ENCODE data around the gene TRIB2. TPM values are rescaled to one million over a fixed set of nuclear protein-coding genes. Genes with fewer than 3 reads are reported as not detected.

Gene TRIB2
- total and polyA plus RNA-seq, 2 of the 13 experiments (the other 11 are each of a cell fraction or from before 2014, with no cell fraction given) = 1.1 to 2.3 TPM

DNA sequence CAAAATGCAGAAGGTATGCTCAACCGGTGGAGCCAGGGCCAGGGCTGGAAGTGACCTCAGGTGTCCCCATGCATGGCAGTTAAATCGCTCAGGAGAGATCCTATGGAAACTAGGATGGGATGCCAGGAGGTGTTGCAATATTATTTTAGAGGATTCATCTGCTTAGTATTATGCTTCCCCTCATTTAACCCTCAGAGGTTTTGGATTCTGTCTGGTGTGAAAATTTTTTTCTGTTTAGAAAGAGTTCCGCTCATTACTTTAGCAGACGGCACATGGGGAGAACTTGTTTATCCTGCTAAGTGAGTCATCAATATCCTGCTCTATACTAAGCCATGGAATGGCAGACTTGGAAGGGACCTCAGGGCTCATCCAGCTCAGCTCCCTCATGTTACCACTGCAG is 42.5 kb downstream of the TRIB2 start:
- in situ Hi-C loops (cut with HindIII; ENCODE audit: extremely low pct_ligation_motif_present, low pct_unique_long_range_greater_than_20kb) (no loop called here), intact Hi-C loops (cut with micrococcal nuclease; ENCODE audit: unreplicated experiment) (no loop called here)
- Histone ChIP-seq H3K9me3 (ENCODE audit: low read length) (no peaks in the 10 kb centered on the region), H4K20me1 (ENCODE audit: insufficient read depth, low read length) (no peaks in the 10 kb centered on the region), H3K9ac (ENCODE audit: insufficient read depth, low read depth, low read length) (no peak overlapping the region), H2AFZ (ENCODE audit: low read length) (no peak overlapping the region), H3K27ac (ENCODE audit: extremely low read length, insufficient read depth, low read length) (no peak overlapping the region), H3K27me3 (ENCODE audit: control insufficient read depth in 1 of 2, insufficient read depth in 2 of 2, low read length in 2 of 2) (no peaks in the 10 kb centered on the region), H3K79me2 (ENCODE audit: insufficient read depth, low read length) (no peaks in the 10 kb centered on the region), H3K4me1 (ENCODE audit: insufficient read depth, low read length) (no peaks in the 10 kb centered on the region), H3K4me2 (ENCODE audit: low read depth, low read length) (no peak overlapping the region), H3K4me3 (replicated peaks in 1 of 3; ENCODE audit: insufficient read depth in 1 of 3, low read depth in 2 of 3, low read length in 3 of 3) (no peak overlapping the region), H3K36me3 (replicated peaks in 1 of 2; ENCODE audit: control insufficient read depth in 1 of 2, insufficient read depth in 2 of 2, low read length in 2 of 2) (no peaks in the 10 kb centered on the region)
- no peak for FAIRE-seq
- 20% methylated on average over 4 of the region's 4 CpGs for WGBS (ENCODE audit: low lambda C conversion rate)
- no peak for ATAC-seq
- no TSS peak for BruUV-seq (replicated peaks)
- DNase-seq (ENCODE audit: low spot score) = no peak
- TF ChIP-seq FOSL2 (CRISPR knock-in tag; IDR thresholded peaks at IDR 0.05) (no peak), PRMT3 (CRISPR knock-in tag; IDR thresholded peaks at IDR 0.05; ENCODE audit: borderline replicate concordance, low read depth) (no peak), CCDC6 (CRISPR knock-in tag; IDR thresholded peaks at IDR 0.05) (no peak)
- TF ChIP-seq, protein P1, sequence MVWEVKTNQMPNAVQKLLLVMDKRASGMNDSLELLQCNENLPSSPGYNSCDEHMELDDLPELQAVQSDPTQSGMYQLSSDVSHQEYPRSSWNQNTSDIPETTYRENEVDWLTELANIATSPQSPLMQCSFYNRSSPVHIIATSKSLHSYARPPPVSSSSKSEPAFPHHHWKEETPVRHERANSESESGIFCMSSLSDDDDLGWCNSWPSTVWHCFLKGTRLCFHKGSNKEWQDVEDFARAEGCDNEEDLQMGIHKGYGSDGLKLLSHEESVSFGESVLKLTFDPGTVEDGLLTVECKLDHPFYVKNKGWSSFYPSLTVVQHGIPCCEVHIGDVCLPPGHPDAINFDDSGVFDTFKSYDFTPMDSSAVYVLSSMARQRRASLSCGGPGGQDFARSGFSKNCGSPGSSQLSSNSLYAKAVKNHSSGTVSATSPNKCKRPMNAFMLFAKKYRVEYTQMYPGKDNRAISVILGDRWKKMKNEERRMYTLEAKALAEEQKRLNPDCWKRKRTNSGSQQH (CRISPR knock-in tag; IDR thresholded peaks at IDR 0.05; ENCODE audit: low read depth) = no peak
- TF ChIP-seq, protein P2, sequence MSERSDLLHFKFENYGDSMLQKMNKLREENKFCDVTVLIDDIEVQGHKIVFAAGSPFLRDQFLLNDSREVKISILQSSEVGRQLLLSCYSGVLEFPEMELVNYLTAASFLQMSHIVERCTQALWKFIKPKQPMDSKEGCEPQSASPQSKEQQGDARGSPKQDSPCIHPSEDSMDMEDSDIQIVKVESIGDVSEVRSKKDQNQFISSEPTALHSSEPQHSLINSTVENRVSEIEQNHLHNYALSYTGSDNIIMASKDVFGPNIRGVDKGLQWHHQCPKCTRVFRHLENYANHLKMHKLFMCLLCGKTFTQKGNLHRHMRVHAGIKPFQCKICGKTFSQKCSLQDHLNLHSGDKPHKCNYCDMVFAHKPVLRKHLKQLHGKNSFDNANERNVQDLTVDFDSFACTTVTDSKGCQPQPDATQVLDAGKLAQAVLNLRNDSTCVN (CRISPR knock-in tag; IDR thresholded peaks at IDR 0.05; ENCODE audit: borderline replicate concordance) = no peak
- ChIA-PET CTCF (ENCODE audit: low intra/inter-chr PET ratio, low total read pairs) (no interaction called here), POLR2A (no interaction called here)

DNA sequence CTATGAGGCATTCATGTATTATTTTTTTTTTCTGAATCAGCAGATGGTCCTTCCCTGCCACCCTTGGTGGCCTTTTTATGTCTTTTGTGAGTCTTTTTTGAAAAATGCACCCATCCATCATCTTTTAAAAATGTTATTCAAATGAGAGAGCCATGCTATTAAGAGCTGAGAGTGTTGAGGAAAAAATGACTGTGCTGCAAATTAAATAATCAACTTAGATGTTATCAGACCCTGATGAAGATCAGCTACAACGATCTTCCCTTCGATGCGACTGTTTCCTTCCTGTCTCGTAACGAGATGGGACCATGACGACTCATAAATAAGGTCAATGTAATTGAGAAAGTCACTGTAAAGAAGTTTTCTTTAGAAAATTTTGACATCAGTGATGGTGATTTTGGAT is 44.4 kb downstream of the TRIB2 start:
- H3K36me3 ChIP-seq (replicated peaks in 1 of 2; ENCODE audit: control insufficient read depth in 1 of 2, insufficient read depth in 2 of 2, low read length in 2 of 2) = no peaks in the 10 kb centered on the region
- no peak overlapping the region for H3K4me3 ChIP-seq (replicated peaks in 1 of 3; ENCODE audit: insufficient read depth in 1 of 3, low read depth in 2 of 3, low read length in 3 of 3)
- H3K27ac ChIP-seq (ENCODE audit: extremely low read length, insufficient read depth, low read length) = no peak overlapping the region
- ATAC-seq (no peak), FAIRE-seq (no peak), DNase-seq (ENCODE audit: low spot score) (no peak)
- no peak for TF ChIP-seq SP5 (CRISPR knock-in tag; IDR thresholded peaks at IDR 0.05; ENCODE audit: borderline replicate concordance, low read depth)
- TF ChIP-seq ZNF768 (CRISPR knock-in tag; IDR thresholded peaks at IDR 0.05) = no peak
- no peak for TF ChIP-seq HCFC1 (IDR thresholded peaks at IDR 0.05; ENCODE audit: low read depth, low read length)
- no peak for TF ChIP-seq ZNF333 (CRISPR knock-in tag; IDR thresholded peaks at IDR 0.05; ENCODE audit: borderline replicate concordance)
- no peak for TF ChIP-seq ZNF737 (CRISPR knock-in tag; IDR thresholded peaks at IDR 0.05; ENCODE audit: borderline replicate concordance)
- TF ChIP-seq SNAPC2 (CRISPR knock-in tag; IDR thresholded peaks at IDR 0.05) = no peak
- no peak for TF ChIP-seq U2AF2 (IDR thresholded peaks at IDR 0.05; ENCODE audit: low read depth, low read length)
- TF ChIP-seq FOSL1 (CRISPR knock-in tag; IDR thresholded peaks at IDR 0.05; ENCODE audit: borderline replicate concordance) = no peak
- TF ChIP-seq ZNF205 (CRISPR knock-in tag; IDR thresholded peaks at IDR 0.05) = no peak
- no peak for TF ChIP-seq ZKSCAN1 (IDR thresholded peaks at IDR 0.05; ENCODE audit: low read length)
- no peak for TF ChIP-seq ZNF850 (CRISPR knock-in tag; conservative IDR thresholded peaks at IDR 0.05)
- TF ChIP-seq GABPB1 (CRISPR knock-in tag; IDR thresholded peaks at IDR 0.05) = no peak
- TF ChIP-seq ZNF264 (CRISPR knock-in tag; IDR thresholded peaks at IDR 0.05) = no peak
- no peaks in the 10 kb centered on the region for H3K79me2 ChIP-seq (ENCODE audit: insufficient read depth, low read length)
- WGBS (ENCODE audit: low lambda C conversion rate) = 60% methylated on average over 6 of the region's 6 CpGs
- no peaks in the 10 kb centered on the region for H3K4me1 ChIP-seq (ENCODE audit: insufficient read depth, low read length)
- H4K20me1 ChIP-seq (ENCODE audit: insufficient read depth, low read length) = no peaks in the 10 kb centered on the region
- H2AFZ ChIP-seq (ENCODE audit: low read length) = no peak overlapping the region
- no peaks in the 10 kb centered on the region for H3K27me3 ChIP-seq (ENCODE audit: control insufficient read depth in 1 of 2, insufficient read depth in 2 of 2, low read length in 2 of 2)
- no peak overlapping the region for H3K9ac ChIP-seq (ENCODE audit: insufficient read depth, low read depth, low read length)
- intact Hi-C loops (cut with micrococcal nuclease; ENCODE audit: unreplicated experiment) = no loop called here
- no peak overlapping the region for H3K4me2 ChIP-seq (ENCODE audit: low read depth, low read length)
- H3K9me3 ChIP-seq (ENCODE audit: low read length) = no peaks in the 10 kb centered on the region
- BruUV-seq (replicated peaks) = no TSS peak
- POLR2A ChIA-PET = no interaction called here
- CTCF ChIA-PET (ENCODE audit: low intra/inter-chr PET ratio, low total read pairs) = no interaction called here
- in situ Hi-C loops (cut with HindIII; ENCODE audit: extremely low pct_ligation_motif_present, low pct_unique_long_range_greater_than_20kb) = no loop called here
